NB4 (cell line): ENCODE results near the gene ST6GALNAC3.

Experiments used
- DNase-seq: peaks from one replicate; pipeline ENCODE4 v3.0.0; 2010; ENCODE audit warnings: low read depth
- H3K4me3 ChIP-seq: one replicate; pipeline ENCODE4 v1.5.1; 2011; ENCODE audit warnings: mild to moderate bottlenecking, low read depth, low read length, moderate library complexity
- MYC ChIP-seq: IDR thresholded peaks from 2 replicates; pipeline ENCODE4 v1.6.1; 2011; ENCODE audit warnings: low read depth, low read length
- POLR2A ChIP-seq: IDR thresholded peaks from 2 replicates; pipeline ENCODE4 v1.6.1; 2011; ENCODE audit warnings: mild to moderate bottlenecking; ENCODE audit not compliant: insufficient read length; ENCODE audit errors: extremely low read depth
- TF ChIP-seq, protein P1 (sequence below): IDR thresholded peaks from 2 replicates; pipeline ENCODE4 v1.6.1; 2011; ENCODE audit warnings: low read depth, low read length
- TF ChIP-seq, protein P2 (sequence below): IDR thresholded peaks from one replicate; pipeline ENCODE4 v1.5.1; 2012; ENCODE audit warnings: low read depth, low read length

ST6GALNAC3 gene

DNA sequence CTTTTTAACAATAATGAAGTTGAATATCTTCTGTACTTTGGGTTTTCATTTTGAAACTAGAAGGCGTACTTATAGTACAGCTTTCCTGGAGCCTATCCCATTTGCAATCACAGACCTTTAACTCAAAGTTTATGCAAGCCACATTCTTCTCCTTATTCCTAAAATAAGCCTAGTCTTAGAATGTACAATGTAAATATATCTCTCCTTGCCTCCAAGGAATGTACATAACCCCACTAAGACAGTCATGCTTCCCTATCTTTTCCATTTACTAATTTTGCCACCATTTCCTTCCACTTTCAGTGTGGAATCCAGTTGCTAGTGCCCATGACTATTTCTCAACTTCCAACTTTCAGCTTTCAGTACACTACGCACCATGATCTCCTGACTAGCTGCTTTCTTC, 327.6 kb downstream of the ST6GALNAC3 start:
- no peak for DNase-seq
- H3K4me3 ChIP-seq: no peak overlapping the region
- TF ChIP-seq, protein P1, sequence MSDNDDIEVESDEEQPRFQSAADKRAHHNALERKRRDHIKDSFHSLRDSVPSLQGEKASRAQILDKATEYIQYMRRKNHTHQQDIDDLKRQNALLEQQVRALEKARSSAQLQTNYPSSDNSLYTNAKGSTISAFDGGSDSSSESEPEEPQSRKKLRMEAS: no peak
- TF ChIP-seq POLR2A: no peak
- TF ChIP-seq, protein P2, sequence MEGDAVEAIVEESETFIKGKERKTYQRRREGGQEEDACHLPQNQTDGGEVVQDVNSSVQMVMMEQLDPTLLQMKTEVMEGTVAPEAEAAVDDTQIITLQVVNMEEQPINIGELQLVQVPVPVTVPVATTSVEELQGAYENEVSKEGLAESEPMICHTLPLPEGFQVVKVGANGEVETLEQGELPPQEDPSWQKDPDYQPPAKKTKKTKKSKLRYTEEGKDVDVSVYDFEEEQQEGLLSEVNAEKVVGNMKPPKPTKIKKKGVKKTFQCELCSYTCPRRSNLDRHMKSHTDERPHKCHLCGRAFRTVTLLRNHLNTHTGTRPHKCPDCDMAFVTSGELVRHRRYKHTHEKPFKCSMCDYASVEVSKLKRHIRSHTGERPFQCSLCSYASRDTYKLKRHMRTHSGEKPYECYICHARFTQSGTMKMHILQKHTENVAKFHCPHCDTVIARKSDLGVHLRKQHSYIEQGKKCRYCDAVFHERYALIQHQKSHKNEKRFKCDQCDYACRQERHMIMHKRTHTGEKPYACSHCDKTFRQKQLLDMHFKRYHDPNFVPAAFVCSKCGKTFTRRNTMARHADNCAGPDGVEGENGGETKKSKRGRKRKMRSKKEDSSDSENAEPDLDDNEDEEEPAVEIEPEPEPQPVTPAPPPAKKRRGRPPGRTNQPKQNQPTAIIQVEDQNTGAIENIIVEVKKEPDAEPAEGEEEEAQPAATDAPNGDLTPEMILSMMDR: no peak
- no peak for TF ChIP-seq MYC

DNA sequence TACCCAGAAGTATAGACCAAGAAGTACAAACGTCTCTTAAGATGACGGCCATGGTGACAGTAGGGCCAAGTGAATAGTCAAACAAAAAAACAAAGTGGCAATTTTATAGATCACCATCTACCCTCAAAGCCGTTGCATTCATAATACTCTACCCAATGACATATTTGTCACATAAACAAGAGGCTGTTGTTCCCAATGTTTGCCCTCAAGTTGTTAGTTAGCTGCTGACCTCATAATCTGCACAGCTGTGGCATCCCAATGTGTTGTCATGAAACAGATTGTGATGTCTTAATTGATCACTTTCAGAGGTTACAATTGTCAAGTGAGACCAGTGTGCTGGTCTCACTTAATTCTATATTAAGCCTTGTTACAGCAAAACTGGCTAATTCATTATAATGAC, 333.8 kb downstream of the ST6GALNAC3 start:
- no peak for DNase-seq
- no peak overlapping the region for H3K4me3 ChIP-seq
- TF ChIP-seq MYC (no peak), POLR2A (no peak)
- TF ChIP-seq, protein P1: no peak
- TF ChIP-seq, protein P2: no peak

DNA sequence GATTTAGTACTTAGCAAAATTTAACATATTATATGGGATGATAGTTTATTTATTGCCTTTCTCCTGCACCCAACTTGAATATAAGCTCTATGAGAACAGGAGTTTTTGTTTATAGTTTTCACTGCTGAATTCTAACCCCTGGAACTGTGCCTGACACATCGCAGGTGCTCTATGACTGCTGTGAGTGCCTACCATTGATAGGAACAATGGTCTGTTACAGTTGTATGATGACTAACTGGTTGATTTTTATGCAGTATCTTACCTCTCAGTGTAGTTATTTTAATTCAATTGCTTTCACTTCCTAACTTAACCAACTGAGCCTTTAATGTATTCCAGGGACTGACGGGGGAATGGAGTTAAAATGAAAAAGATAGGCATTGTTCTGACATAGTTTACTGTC, 336.0 kb downstream of the ST6GALNAC3 start:
- no peak for DNase-seq
- TF ChIP-seq, protein P1: no peak
- TF ChIP-seq, protein P2: no peak
- TF ChIP-seq POLR2A (no peak), MYC (no peak)
- H3K4me3 ChIP-seq: no peak overlapping the region

DNA sequence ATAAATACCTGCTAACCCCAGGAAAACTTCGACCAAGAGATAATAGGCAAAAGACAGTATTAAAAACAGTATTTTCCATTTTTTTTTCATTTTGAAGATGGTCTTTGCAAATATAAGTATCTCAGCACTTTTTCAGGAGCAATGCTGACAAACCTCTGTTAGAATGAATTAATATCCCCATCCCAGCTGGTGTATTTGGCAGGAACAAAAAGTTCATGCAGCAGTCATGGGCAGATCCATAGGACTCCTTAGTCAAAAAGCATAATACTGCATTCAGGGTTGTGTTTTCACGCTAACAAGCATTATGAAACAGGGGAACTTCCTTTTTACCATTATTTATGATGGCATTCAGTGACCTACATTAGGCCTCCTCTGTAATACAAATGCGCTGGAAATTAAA, 344.0 kb downstream of the ST6GALNAC3 start:
- H3K4me3 ChIP-seq: no peak overlapping the region
- TF ChIP-seq POLR2A (no peak), MYC (no peak)
- TF ChIP-seq, protein P1: no peak
- TF ChIP-seq, protein P2: no peak
- DNase-seq: no peak

DNA sequence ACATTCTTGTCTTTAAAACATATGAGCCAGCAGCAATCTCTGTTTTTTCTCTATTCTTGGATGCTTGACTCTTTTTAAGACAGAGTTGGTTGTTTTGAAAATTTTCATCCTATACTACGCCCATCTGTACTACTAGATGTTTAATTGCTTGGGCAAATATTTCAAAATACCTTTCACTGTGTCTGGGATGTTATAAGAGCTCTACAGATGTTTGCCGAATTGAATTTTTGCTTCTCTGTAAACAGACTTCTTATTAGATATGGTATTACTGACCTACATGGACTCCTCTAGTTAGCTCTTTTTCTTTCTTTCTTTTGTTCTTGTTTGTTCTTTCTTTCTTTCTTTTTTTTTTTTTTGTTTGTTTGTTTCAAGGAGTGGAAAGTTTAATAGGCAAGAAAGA, 345.1 kb downstream of the ST6GALNAC3 start:
- TF ChIP-seq POLR2A: no peak
- TF ChIP-seq, protein P1: no peak
- TF ChIP-seq MYC: no peak
- TF ChIP-seq, protein P2: no peak
- DNase-seq: no peak
- H3K4me3 ChIP-seq: no peak overlapping the region
